ENCODE results near the gene POLDIP2.
A peak's percentile ranks its signal among the peaks of the same experiment; 100 is the strongest.

The POLDIP2 gene

GRCh38 chr17:28357061-28357900, at the start of gene POLDIP2:
TSS of gene POLDIP2 (minus strand) at chr17:28357527. CDS start at chr17:28357448, 79 bp downstream.
- peak; percentile 85 for DNase-seq (ENCODE audit: low read depth)

DNA sequence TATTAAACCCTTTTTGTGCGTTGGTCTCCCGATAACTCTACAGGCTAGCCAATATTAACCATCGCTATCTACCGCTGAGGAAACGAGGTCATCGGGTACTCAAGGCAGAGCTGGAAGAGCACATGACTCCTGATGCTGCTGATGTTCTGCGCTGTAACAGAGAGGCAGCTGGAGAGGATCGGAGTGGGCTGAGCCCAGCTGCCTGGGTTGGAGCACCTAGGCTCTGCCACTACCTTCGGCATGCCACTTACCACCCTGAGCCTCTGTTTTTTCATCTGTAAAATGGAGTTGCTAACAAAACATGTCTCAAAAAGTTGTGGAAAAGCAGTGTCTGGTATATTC, 49.1 kb upstream of the POLDIP2 start:
- DNase-seq (ENCODE audit: low read depth), result no peak

GRCh38 chr17:28405632-28406472, 48.5 kb upstream of the POLDIP2 start, which contains the start of gene SLC46A1:
TSS of gene SLC46A1 (minus strand) at chr17:28406212. CDS start at chr17:28406114, 98 bp downstream.
- DNase-seq (ENCODE audit: low read depth), result no peak

DNA sequence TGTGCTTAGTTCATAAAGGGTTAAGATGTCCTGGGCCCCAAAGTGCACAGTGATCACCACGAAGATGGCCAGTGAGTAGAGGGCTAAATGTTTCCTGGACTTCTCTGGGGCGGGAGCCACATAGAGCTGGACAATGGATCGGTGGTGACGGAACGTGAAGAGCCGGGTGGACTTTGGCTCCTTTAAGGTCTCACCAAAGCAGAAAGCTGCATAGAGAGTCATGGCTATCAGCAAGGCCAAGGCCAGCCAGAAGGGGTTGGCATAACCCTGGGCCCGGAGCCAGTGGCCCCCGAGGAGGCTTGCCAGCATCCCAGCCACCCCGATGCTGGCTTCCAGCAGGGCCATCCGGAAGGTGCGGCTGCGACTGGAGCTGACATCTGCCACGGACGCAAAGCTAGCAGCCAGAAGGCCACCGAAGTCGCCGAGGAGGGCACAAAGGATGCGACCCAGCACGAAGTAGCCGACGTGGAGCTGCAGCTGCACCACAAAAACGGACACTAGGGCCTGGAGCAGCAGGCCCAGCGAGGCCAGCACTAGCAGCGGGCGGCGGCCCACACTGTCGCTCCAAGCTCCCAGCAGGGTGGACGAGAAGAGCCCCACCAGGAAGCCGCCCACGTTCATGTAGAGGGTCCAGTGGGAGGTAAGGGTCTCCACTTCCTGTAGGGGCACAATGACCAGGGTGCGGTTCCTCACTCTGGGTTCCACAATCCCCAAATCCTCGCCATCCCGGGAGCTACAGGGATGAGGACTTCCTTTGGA, 47.7 kb upstream of the POLDIP2 start:
- DNase-seq (ENCODE audit: low read depth), result no peak

DNA sequence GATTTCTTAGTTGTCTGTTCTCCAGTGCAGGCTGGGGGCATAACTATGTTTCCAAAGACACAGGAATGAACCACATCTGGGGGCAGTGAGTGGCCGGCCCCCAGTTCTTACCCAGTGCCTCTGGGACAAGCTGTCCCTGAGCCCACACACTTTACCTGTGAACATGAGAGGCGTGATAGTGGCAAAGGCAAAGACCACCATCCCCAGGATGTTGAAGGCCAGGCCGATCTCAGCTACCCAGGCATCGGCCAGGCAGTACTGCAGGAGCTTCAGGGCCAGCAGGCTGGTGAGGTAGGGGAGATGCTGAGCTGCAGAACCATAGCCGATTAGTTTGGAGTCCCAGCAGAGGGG, 47.1 kb upstream of the POLDIP2 start:
- DNase-seq (ENCODE audit: low read depth), result no peak

GRCh38 chr17:28404007-28404406, 46.7 kb upstream of the POLDIP2 start:
- DNase-seq (ENCODE audit: low read depth), result no peak

- DNase-seq (ENCODE audit: low read depth), result no peak
These were observed 45.5 kb upstream of the POLDIP2 start for GRCh38 chr17:28402844-28403243.

DNA sequence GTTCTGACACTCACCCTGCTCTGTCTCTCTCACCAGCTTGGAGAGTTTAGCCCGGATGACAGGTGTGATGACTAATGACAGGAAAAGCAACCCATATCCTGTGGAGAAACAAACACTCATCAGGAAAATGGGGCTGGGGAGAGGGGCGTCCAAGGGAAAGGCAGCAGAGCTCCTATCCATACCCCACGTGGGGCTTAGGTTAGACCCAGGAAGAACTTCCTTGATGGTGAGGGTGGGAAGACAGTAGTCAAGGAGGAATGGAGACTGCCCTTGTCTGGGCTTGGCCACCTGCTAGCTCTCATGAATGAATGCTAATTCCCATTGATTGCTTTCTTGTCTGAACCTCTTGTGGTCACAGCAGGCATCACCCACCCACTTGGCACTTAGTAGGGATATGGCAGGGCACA, 44.9 kb upstream of the POLDIP2 start:
- no peak for DNase-seq (ENCODE audit: low read depth)

DNA sequence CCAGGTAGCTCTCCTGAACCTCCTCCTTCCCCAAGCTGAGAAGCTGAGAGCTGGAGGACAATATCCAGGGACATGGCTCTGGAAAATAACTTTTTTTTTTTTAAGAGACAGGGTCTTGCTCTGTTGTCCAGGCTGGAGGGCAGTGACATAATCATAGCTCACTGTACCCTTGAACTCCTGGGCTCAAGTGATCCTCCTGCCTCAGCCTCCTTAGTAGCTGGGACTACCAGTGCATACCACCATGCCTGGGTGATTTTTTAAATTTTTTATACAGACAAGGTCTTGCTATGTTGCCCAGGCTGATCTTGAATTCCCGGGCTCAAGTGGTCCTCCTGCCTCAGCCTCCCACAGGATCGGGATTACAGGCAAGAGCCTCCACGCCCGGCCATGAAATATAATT, 42.5 kb upstream of the POLDIP2 start:
- no peak for DNase-seq (ENCODE audit: low read depth)

GRCh38 chr17:28398280-28398981, 41.1 kb upstream of the POLDIP2 start:
- DNase-seq (ENCODE audit: low read depth), result no peak

DNA sequence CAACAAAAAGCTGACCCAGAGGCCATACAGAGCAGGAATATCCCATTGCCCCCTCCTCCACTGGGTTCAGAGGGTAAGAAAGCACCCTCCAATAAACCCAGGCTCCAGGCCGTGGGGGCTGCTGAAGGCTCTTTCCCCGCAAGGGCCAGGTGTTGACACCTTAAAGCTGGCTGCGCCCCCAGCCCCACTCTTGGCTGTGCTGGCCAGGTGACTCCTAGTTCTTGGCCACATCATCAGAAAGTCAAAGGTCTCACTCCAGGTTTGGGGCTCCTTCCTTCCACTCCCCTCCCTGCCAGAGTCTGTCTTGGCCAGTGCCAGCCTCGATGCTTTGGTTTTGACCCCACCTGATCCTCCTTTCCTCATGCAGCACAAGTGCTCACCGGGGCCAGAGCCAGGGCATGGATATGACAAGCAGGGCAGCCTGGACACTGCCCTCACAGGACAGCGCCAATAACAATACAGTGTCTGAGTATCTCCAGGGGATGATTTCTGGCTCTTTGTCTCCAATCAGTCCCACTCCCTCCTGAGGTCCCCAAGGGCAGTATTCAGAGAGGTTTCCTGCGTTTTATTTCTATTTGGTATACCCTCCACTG, 40.5 kb upstream of the POLDIP2 start:
- DNase-seq (ENCODE audit: low read depth), result no peak

- DNase-seq (ENCODE audit: low read depth), result no peak
These were observed 39.9 kb upstream of the POLDIP2 start for GRCh38 chr17:28397275-28397674.

- DNase-seq (ENCODE audit: low read depth), result no peak
These were observed 39.4 kb upstream of the POLDIP2 start for GRCh38 chr17:28396635-28397239.

DNA sequence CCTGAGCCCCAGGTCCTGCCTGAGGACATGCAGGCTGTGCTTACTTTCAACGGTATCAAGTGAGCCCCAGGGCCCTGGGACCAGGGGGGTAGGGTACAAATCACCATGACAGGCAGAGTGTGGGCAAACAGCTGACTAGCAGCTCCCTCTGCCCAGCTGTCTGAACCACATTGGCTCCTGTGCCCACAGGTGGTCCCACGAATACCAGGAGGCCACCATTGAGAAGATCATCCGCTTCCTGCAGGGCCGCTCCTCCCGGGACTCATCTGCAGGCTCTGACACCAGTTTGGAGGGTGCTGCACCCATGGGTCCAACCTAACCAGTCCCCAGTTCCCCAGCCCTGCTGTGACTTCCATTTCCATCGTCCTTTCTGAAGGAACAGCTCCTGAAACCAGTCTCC, 38.6 kb upstream of the POLDIP2 start:
- no peak for DNase-seq (ENCODE audit: low read depth)

GRCh38 chr17:28395426-28395825, 38.1 kb upstream of the POLDIP2 start:
- no peak for DNase-seq (ENCODE audit: low read depth)

GRCh38 chr17:28394337-28395116, 37.2 kb upstream of the POLDIP2 start:
- DNase-seq (ENCODE audit: low read depth), result no peak

- no peak for DNase-seq (ENCODE audit: low read depth)
These were observed 35.2 kb upstream of the POLDIP2 start for GRCh38 chr17:28392491-28392890.

DNA sequence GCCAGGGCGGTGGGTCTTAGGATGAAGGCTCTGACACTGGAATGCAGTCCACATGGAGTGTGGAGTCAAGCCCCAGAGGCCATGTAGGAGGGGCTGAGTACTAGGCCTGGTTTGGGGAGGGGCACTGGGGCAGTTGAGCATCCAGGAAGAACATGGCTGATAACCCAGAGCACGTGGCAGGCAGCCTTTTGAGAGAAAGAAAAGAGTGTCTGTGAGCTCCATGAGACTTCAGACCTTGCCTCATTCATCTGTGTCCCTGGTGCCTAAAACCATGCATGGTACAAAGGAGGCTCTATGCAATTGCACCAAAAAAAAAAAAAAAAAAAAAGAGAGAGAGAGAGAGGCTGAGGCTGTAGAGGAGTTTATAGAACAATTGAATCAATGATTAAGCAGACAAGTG, 34.1 kb upstream of the POLDIP2 start:
- DNase-seq (ENCODE audit: low read depth), result no peak

GRCh38 chr17:28390984-28391383, 33.7 kb upstream of the POLDIP2 start:
- DNase-seq (ENCODE audit: low read depth), result no peak

- DNase-seq (ENCODE audit: low read depth), result no peak
These were observed 33.2 kb upstream of the POLDIP2 start for GRCh38 chr17:28390563-28390962.

All from GM04504 (cell line).